Measurements from ENCODE around the gene ENDOG. TPM values are rescaled to one million over a fixed set of nuclear protein-coding genes. Genes with fewer than 3 reads are reported as not detected.
"Not testable (repeated sequence)": the region's sequence is repeated elsewhere in the genome, so short reads cannot be mapped to it uniquely, and the experiment has no call there.

ENDOG gene
- total RNA-seq, 4 donors from 2014 or later, result 2.1 to 22.0 (median 9.1) TPM

DNA sequence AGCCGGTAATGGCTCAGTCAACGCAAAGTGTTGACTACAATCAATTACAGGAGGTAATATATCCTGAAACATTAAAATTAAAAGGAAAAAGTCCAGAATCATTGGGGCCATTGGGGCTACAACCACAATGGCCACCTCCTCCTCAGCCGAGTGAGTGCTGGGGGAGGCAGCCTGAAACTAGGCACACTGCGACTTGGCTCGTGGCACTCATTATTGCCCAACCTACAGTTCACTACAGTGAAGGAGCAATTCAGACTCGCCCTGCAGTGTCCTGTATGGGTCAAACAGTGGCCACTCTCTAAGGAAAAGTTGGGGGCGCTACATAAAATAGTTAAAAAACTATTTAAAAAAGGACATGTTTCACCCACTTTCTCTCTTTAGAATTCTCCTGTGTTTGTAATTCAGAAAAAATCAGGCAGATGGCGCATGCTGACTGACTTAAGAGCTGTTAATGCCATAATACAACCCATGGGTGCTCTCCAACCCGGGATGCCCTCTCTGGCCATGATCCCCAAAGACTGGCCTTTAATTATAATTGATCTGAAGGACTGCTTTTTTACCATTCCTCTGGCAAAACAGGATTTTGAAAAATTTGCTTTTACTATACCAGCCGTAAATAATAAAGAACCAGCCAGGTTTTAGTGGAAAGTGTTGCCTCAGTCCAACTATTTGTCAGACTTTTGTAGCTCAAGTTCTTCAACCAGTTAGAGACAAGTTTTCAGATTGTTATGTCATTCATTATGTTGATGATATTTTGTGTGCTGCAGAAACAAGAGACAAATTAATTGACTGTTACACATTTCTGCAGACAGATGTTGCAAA is 33.7 kb downstream of the ENDOG start:
- H3K27ac ChIP-seq; DNase-seq; H3K36me3 ChIP-seq; H3K9me3 ChIP-seq; intact Hi-C loops (cut with DNase I; ENCODE audit: low total_unique reads); H3K27me3 ChIP-seq; H3K4me1 ChIP-seq; H3K4me3 ChIP-seq: not testable (repeated sequence)
- TF ChIP-seq, protein P1, sequence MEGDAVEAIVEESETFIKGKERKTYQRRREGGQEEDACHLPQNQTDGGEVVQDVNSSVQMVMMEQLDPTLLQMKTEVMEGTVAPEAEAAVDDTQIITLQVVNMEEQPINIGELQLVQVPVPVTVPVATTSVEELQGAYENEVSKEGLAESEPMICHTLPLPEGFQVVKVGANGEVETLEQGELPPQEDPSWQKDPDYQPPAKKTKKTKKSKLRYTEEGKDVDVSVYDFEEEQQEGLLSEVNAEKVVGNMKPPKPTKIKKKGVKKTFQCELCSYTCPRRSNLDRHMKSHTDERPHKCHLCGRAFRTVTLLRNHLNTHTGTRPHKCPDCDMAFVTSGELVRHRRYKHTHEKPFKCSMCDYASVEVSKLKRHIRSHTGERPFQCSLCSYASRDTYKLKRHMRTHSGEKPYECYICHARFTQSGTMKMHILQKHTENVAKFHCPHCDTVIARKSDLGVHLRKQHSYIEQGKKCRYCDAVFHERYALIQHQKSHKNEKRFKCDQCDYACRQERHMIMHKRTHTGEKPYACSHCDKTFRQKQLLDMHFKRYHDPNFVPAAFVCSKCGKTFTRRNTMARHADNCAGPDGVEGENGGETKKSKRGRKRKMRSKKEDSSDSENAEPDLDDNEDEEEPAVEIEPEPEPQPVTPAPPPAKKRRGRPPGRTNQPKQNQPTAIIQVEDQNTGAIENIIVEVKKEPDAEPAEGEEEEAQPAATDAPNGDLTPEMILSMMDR (IDR thresholded peaks at IDR 0.05), result peak; percentile 25 to 66 (median 52)

DNA sequence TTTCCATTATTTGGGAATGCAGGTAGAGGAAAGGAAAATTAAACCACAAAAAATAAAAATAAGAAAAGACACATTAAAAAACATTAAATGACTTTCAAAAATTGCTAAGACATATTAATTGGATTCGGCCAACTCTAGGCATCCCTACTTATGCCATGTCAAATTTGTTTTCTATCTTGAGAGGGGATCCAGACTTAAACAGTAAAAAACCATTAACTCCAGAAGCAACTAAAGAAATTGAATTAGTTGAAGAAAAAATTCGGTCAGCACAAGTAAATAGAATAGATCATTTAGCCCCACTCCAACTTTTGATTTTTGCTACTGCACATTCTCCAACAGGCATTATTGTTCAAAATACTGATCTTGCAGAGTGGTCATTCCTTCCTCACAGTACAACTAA is 34.3 kb downstream of the ENDOG start:
- intact Hi-C loops (cut with DNase I; ENCODE audit: low total_unique reads), result not testable (repeated sequence)

DNA sequence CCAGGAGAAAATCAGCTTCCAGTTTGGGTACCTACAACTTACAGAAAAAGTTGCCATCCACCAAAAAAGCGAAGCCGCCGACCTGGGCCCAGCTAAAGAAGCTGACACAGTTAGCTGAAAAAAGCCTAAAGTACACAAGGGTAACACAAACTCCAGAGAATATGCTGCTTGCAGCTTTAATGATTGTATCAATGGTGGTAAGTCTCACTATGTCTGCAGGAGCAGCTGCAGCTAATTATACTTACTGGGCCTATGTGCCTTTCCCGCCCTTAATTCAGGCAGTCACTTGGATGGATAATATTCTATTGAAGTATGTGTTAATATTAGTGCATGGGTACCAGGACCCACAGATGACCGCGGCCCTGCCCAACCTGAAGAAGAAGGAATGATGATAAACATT is 36.2 kb downstream of the ENDOG start:
- H3K4me3 ChIP-seq; H3K9me3 ChIP-seq; H3K27ac ChIP-seq; intact Hi-C loops (cut with DNase I; ENCODE audit: low total_unique reads); H3K27me3 ChIP-seq; H3K4me1 ChIP-seq; DNase-seq; H3K36me3 ChIP-seq: not testable (repeated sequence)

More for the DNA sequence above, 34.3 kb downstream of the ENDOG start:
- H3K27ac ChIP-seq, H3K36me3 ChIP-seq, H3K4me1 ChIP-seq, DNase-seq, H3K9me3 ChIP-seq, H3K4me3 ChIP-seq, H3K27me3 ChIP-seq: not testable (repeated sequence)

DNA sequence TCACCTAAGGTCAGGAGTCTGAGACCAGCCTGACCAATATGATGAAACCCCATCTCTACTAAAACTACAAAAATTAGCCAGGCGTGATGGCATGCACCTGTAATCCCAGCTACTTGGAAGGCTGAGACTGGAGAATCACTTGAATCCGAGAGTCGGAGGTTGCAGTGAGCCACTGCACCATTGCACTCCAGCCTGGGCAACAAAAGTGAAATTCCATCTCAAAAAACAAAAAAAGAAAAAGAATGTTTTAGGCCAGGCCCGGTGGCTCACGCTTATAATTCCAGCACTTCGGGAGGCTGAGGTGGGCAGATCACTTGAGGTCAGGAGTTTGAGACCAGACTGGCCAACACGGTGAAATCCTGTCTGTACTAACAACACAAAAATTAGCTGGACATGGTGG is 40.2 kb downstream of the ENDOG start:
- H3K36me3 ChIP-seq; intact Hi-C loops (cut with DNase I; ENCODE audit: low total_unique reads); H3K4me3 ChIP-seq; H3K27ac ChIP-seq; H3K9me3 ChIP-seq; DNase-seq; H3K4me1 ChIP-seq; H3K27me3 ChIP-seq: not testable (repeated sequence)

DNA sequence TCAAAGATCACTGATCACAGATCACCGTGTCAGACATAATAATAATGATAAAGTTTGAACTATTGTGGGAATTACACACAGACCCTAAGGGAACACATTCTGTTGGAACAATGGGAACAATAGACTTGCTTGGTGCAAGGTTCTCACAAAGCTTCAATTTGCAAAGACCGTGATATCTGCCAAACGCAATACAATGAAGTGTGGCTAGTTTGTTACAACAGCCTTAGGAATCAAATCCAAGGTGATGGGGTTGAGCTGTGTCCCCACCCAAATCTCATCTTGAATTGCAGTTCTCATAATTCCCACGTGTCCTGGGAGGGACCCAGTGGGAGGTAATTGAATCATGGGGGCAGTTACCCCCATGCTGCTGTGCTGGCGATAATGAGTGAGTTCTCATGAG is 42.6 kb downstream of the ENDOG start:
- no peak overlapping the region for H3K4me3 ChIP-seq
- intact Hi-C loops (cut with DNase I; ENCODE audit: low total_unique reads), result no loop called here
- H3K27me3 ChIP-seq, result no peaks in the 10 kb centered on the region
- DNase-seq, result no peak
- TF ChIP-seq, protein P1 (IDR thresholded peaks at IDR 0.05), result no peak
- no peak for TF ChIP-seq POLR2A (IDR thresholded peaks at IDR 0.05)
- no peak overlapping the region for H3K27ac ChIP-seq
- H3K36me3 ChIP-seq, result no peaks in the 10 kb centered on the region
- no peaks in the 10 kb centered on the region for H3K9me3 ChIP-seq
- H3K4me1 ChIP-seq, result no peaks in the 10 kb centered on the region

DNA sequence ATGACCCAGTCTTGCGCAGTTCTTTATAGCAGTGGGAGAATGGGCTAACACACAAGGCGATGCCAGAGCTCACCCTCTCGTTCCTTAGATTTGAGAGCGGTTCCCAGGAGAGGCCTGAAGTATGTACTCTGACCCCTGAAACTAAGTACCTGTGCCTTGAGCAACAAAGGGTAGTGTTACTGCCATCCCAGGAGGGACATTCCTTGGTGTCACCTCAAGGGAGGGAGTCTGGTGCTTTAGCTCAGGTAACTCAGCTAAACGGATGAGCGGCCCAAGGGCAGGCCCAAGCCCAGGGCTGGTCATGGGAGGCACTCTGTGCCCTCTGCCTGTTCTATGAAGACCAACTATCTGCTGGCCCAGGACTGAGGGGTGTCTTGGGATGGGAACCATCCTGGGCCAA is 43.2 kb downstream of the ENDOG start:
- no peaks in the 10 kb centered on the region for H3K4me1 ChIP-seq
- H3K9me3 ChIP-seq, result no peaks in the 10 kb centered on the region
- no peak overlapping the region for H3K4me3 ChIP-seq
- H3K36me3 ChIP-seq, result no peaks in the 10 kb centered on the region
- no peak overlapping the region for H3K27ac ChIP-seq
- intact Hi-C loops (cut with DNase I; ENCODE audit: low total_unique reads), result no loop called here
- no peak for DNase-seq
- TF ChIP-seq POLR2A (IDR thresholded peaks at IDR 0.05), result no peak
- TF ChIP-seq, protein P1 (IDR thresholded peaks at IDR 0.05), result no peak
- no peaks in the 10 kb centered on the region for H3K27me3 ChIP-seq

All from uterus (tissue), 4 donors.